HepG2 (cell line): ENCODE data around the gene NPBWR2. TPM values are rescaled to one million over a fixed set of nuclear protein-coding genes. Genes with fewer than 3 reads are reported as not detected.

Experiments
- FOXK2 ChIP-seq: fragments of 450-650 bp; IDR thresholded peaks from 2 replicates; pipeline ENCODE4 v1.6.1; 2016
- HNF1A ChIP-seq, 2 experiments: sonication (generic) in 1 of 2; formaldehyde crosslinking in 1 of 2; IDR thresholded peaks; 2 replicates each; pipeline versions ENCODE4 v1.4.0 to v1.6.1; 2016 to 2020; ENCODE audit warnings: borderline replicate concordance in 1 of 2, low read depth in 1 of 2, mild to moderate bottlenecking in 1 of 2, missing genetic modification reagents in 1 of 2
- KAT2B ChIP-seq: fragments of 150-350 bp; IDR thresholded peaks from 2 replicates; pipeline ENCODE4 v1.6.1; 2014; ENCODE audit warnings: low read depth, low read length, borderline replicate concordance
- NFIB ChIP-seq: sonication (generic); formaldehyde crosslinking; IDR thresholded peaks from 2 replicates; pipeline ENCODE4 v1.9.0; 2021; ENCODE audit warnings: missing genetic modification reagents, mild to moderate bottlenecking, borderline replicate concordance
- NR3C1 ChIP-seq: sonication (generic); formaldehyde crosslinking; IDR thresholded peaks from 2 replicates; pipeline ENCODE4 v1.4.0; 2020; ENCODE audit warnings: missing genetic modification reagents
- POGZ ChIP-seq: sonication (generic); formaldehyde crosslinking; IDR thresholded peaks from 2 replicates; pipeline ENCODE4 v1.4.0; 2020; ENCODE audit warnings: mild to moderate bottlenecking, missing genetic modification reagents
- RFXANK ChIP-seq: IDR thresholded peaks from 2 replicates; pipeline ENCODE4 v1.6.1; 2016
- STAT6 ChIP-seq: sonication (generic); formaldehyde crosslinking; IDR thresholded peaks from 2 replicates; pipeline ENCODE4 v1.4.0; 2020; ENCODE audit warnings: missing genetic modification reagents, mild to moderate bottlenecking, borderline replicate concordance
- USF2 ChIP-seq, 2 experiments: sonication (generic) in 1 of 2; formaldehyde crosslinking in 1 of 2; IDR thresholded peaks; 2 replicates each; pipeline versions ENCODE4 v1.5.1 to v1.6.1; 2011 to 2020; ENCODE audit warnings: borderline replicate concordance in 1 of 2, low read depth in 1 of 2, low read length in 1 of 2, mild to moderate bottlenecking in 1 of 2, missing genetic modification reagents in 1 of 2, moderate library complexity in 1 of 2
- ZNF543 ChIP-seq: sonication (generic); formaldehyde crosslinking; IDR thresholded peaks from 2 replicates; pipeline ENCODE4 v1.4.0; 2020; ENCODE audit warnings: mild to moderate bottlenecking, missing genetic modification reagents
- ZNF598 ChIP-seq: sonication (generic); formaldehyde crosslinking; IDR thresholded peaks from 2 replicates; pipeline ENCODE4 v1.5.1; 2020; ENCODE audit warnings: mild to moderate bottlenecking, missing genetic modification reagents, borderline replicate concordance
- ZNF652 ChIP-seq: IDR thresholded peaks from 2 replicates; pipeline ENCODE4 v1.6.1; 2016; ENCODE audit warnings: low read depth, borderline replicate concordance
- ZNF737 ChIP-seq: sonication (generic); formaldehyde crosslinking; IDR thresholded peaks from 2 replicates; pipeline ENCODE4 v1.5.0; 2020; ENCODE audit warnings: missing genetic modification reagents, mild to moderate bottlenecking, borderline replicate concordance
- ZNF746 ChIP-seq: sonication (generic); formaldehyde crosslinking; IDR thresholded peaks from 2 replicates; pipeline ENCODE4 v1.8.0; 2022; ENCODE audit warnings: mild to moderate bottlenecking, missing genetic modification reagents
- polyA plus RNA-seq, 8 experiments: library from polyadenylated mRNA; depleted of rRNA in 3 of 8; stranded (reverse) in 7 of 8; unstranded in 1 of 8; fragments of >200 nt; fragmentation: Illumina TruSeq in 4 of 8; extraction: Trizol in 4 of 8; gene quantifications; 2 replicates each; pipeline versions ENCODE4 v1.2.1 to v1.2.3, GENCODE V29; 2011 to 2016; ENCODE audit warnings: low read depth in 4 of 8, missing spikeins in 1 of 8, mixed read lengths in 1 of 8; ENCODE audit not compliant: insufficient read depth in 1 of 8
- total RNA-seq, 5 experiments: library from RNA; depleted of rRNA; stranded (reverse); fragments of >200 nt; fragmentation: Illumina TruSeq; extraction: Trizol; gene quantifications; 2 replicates each; pipeline ENCODE4 v1.2.3, GENCODE V29; 2016; ENCODE audit warnings: low read depth in 1 of 5

NPBWR2 gene
- total and polyA plus RNA-seq, 2 of the 13 experiments (the other 11 are each of a cell fraction or from before 2014, with no cell fraction given), result not detected

GRCh38 chr20:64080013-64080812 is 27.2 kb downstream of the NPBWR2 start, which contains the start of gene OPRL1 (continued):
- no peak for TF ChIP-seq USF2 (IDR thresholded peaks at IDR 0.05; ENCODE audit: low read depth, low read length)
- TF ChIP-seq USF2 (CRISPR knock-in tag; IDR thresholded peaks at IDR 0.05; ENCODE audit: borderline replicate concordance), result no peak
- no peak for TF ChIP-seq RFXANK (CRISPR knock-in tag)
- no peak for TF ChIP-seq ZNF737 (CRISPR knock-in tag)
- TF ChIP-seq ZNF598 (CRISPR knock-in tag), result peak; percentile 95; the same call in 1 of the 2 replicates
- TF ChIP-seq HNF1A (IDR thresholded peaks at IDR 0.05; ENCODE audit: low read depth), result no peak
- no peak for TF ChIP-seq HNF1A (CRISPR knock-in tag; IDR thresholded peaks at IDR 0.05; ENCODE audit: borderline replicate concordance)
- TF ChIP-seq ZNF652 (CRISPR knock-in tag), result no peak
- TF ChIP-seq NFIB (CRISPR knock-in tag), result no peak
- no peak for TF ChIP-seq ZNF746
- TF ChIP-seq POGZ (CRISPR knock-in tag), result 0 out of 2 replicates have a peak, but pooled peaks have one; percentile 44
- TF ChIP-seq STAT6, result no peak
- no peak for TF ChIP-seq KAT2B
- no peak for TF ChIP-seq FOXK2
- TF ChIP-seq ZNF543 (CRISPR knock-in tag), result peak; percentile 57; the same call in 1 of the 2 replicates
- TF ChIP-seq NR3C1 (CRISPR knock-in tag), result no peak
